GM23338 (cell line): ENCODE data around the gene ITGA8. TPM values are rescaled to one million over a fixed set of nuclear protein-coding genes. Genes with fewer than 3 reads are reported as not detected.
A peak's percentile ranks its signal among the peaks of the same experiment; 100 is the strongest.

Experiments used
- ATAC-seq: fragments of 200-7000 bp; cut with Tn5 transposase; 3 replicates; pipeline ENCODE4 v1.9.1; 2020
- DNase-seq: peaks from one replicate; pipeline ENCODE4 v3.0.0-alpha.2; 2015; ENCODE audit warnings: low spot score
- H2AFZ ChIP-seq: fragments of 200-600 bp; sonication (generic); 2 replicates; pipeline ENCODE4 v1.8.0; 2016; ENCODE audit warnings: antibody characterized with exemption, mild to moderate bottlenecking, moderate library complexity
- H3F3A ChIP-seq: fragments of 200-600 bp; sonication (generic); replicated peaks from 2 replicates; pipeline ENCODE4 v1.8.0; 2017; ENCODE audit warnings: antibody characterized with exemption, mixed run types, low read depth
- H3K27ac ChIP-seq: fragments of 200-600 bp; sonication (generic); 2 replicates; pipeline ENCODE4 v1.6.1; 2016; ENCODE audit warnings: low read depth
- H3K27me3 ChIP-seq: fragments of 200-600 bp; sonication (generic); 2 replicates; pipeline ENCODE4 v1.8.0; 2016; ENCODE audit warnings: mild to moderate bottlenecking, mixed run types, moderate library complexity; ENCODE audit not compliant: insufficient read depth
- H3K36me3 ChIP-seq: fragments of 200-600 bp; sonication (generic); 2 replicates; pipeline ENCODE4 v1.8.0; 2016; ENCODE audit warnings: mild to moderate bottlenecking; ENCODE audit not compliant: insufficient read depth
- H3K4me1 ChIP-seq: fragments of 200-600 bp; sonication (generic); 2 replicates; pipeline ENCODE4 v1.8.0; 2016; ENCODE audit warnings: mild to moderate bottlenecking, moderate library complexity; ENCODE audit not compliant: insufficient read depth
- H3K4me2 ChIP-seq: fragments of 200-600 bp; sonication (generic); 2 replicates; pipeline ENCODE4 v1.7.1; 2017; ENCODE audit warnings: mixed run types
- H3K4me3 ChIP-seq: fragments of 200-600 bp; sonication (generic); 2 replicates; pipeline ENCODE4 v1.6.1; 2016; ENCODE audit warnings: mixed run types
- H3K79me2 ChIP-seq: fragments of 200-600 bp; sonication (generic); replicated peaks from 2 replicates; pipeline ENCODE4 v1.8.0; 2017; ENCODE audit warnings: mild to moderate bottlenecking; ENCODE audit not compliant: insufficient read depth
- H3K9me2 ChIP-seq: fragments of 200-600 bp; sonication (generic); 2 replicates; pipeline ENCODE4 v1.8.0; 2017; ENCODE audit not compliant: insufficient read depth
- H4K20me1 ChIP-seq: fragments of 200-600 bp; sonication (generic); replicated peaks from 2 replicates; pipeline ENCODE4 v1.8.0; 2017; ENCODE audit warnings: mild to moderate bottlenecking; ENCODE audit not compliant: insufficient read depth
- H3K27ac Mint-ChIP-seq: 2 replicates; pipeline ENCODE4 v1.8.0; 2020; ENCODE audit warnings: inconsistent platforms, mild to moderate bottlenecking, moderate library complexity, mixed read lengths
- H3K27me3 Mint-ChIP-seq: 3 replicates; pipeline ENCODE4 v1.8.0; 2022; ENCODE audit warnings: low read depth, mild to moderate bottlenecking, moderate library complexity, mixed read lengths, inconsistent platforms; ENCODE audit not compliant: insufficient read depth, poor library complexity
- H3K36me3 Mint-ChIP-seq: 3 replicates; pipeline ENCODE4 v1.8.0; 2021; ENCODE audit warnings: low read depth, mild to moderate bottlenecking, inconsistent platforms, moderate library complexity, mixed read lengths
- H3K4me1 Mint-ChIP-seq: 3 replicates; pipeline ENCODE4 v1.8.0; 2020; ENCODE audit warnings: mild to moderate bottlenecking, inconsistent platforms, mixed read lengths
- H3K4me3 Mint-ChIP-seq: 3 replicates; pipeline ENCODE4 v1.8.0; 2021; ENCODE audit warnings: moderate library complexity, mild to moderate bottlenecking, inconsistent platforms, mixed read lengths
- H3K9me3 Mint-ChIP-seq: 3 replicates; pipeline ENCODE4 v1.8.0; 2020; ENCODE audit warnings: moderate library complexity, mild to moderate bottlenecking, inconsistent platforms, mixed read lengths
- ZNF331 ChIP-seq: fragments of 250-450 bp; sonication (Bioruptor Pico); IDR thresholded peaks from 2 replicates; pipeline ENCODE4 v1.5.0; 2020; ENCODE audit warnings: low read depth, mild to moderate bottlenecking, moderate library complexity
- polyA plus RNA-seq: library from polyadenylated mRNA; unstranded; fragments of >200 nt; fragmentation: Nextera tagmentation; extraction: Ambion mirVana; gene quantifications from 2 replicates; pipeline ENCODE4 v1.2.1, GENCODE V29; 2016
- total RNA-seq: library from RNA; depleted of rRNA; stranded (reverse); fragments of >200 nt; shearing (Covaris generic); gene quantifications from 2 replicates; pipeline ENCODE4 v1.2.3, GENCODE V29; 2014
- TF ChIP-seq, protein P1 (sequence below): fragments of 250-450 bp; sonication (Bioruptor Pico); IDR thresholded peaks from 2 replicates; pipeline ENCODE4 v1.5.0; 2020; ENCODE audit warnings: mild to moderate bottlenecking, moderate library complexity
- TF ChIP-seq, protein P2 (sequence below), 2 experiments: fragments of 200-600 bp in 1 of 2; sonication (generic) in 1 of 2; conservative IDR thresholded peaks; 2 replicates each; pipeline versions ENCODE4 v1.5.1 to v1.6.1; 2016 to 2017; ENCODE audit warnings: antibody characterized with exemption in 2 of 2, low read depth in 2 of 2, mild to moderate bottlenecking in 2 of 2, moderate library complexity in 1 of 2

Gene ITGA8
- total and polyA plus RNA-seq, 2 experiments from 2014 or later = not detected

- TF ChIP-seq, protein P1, sequence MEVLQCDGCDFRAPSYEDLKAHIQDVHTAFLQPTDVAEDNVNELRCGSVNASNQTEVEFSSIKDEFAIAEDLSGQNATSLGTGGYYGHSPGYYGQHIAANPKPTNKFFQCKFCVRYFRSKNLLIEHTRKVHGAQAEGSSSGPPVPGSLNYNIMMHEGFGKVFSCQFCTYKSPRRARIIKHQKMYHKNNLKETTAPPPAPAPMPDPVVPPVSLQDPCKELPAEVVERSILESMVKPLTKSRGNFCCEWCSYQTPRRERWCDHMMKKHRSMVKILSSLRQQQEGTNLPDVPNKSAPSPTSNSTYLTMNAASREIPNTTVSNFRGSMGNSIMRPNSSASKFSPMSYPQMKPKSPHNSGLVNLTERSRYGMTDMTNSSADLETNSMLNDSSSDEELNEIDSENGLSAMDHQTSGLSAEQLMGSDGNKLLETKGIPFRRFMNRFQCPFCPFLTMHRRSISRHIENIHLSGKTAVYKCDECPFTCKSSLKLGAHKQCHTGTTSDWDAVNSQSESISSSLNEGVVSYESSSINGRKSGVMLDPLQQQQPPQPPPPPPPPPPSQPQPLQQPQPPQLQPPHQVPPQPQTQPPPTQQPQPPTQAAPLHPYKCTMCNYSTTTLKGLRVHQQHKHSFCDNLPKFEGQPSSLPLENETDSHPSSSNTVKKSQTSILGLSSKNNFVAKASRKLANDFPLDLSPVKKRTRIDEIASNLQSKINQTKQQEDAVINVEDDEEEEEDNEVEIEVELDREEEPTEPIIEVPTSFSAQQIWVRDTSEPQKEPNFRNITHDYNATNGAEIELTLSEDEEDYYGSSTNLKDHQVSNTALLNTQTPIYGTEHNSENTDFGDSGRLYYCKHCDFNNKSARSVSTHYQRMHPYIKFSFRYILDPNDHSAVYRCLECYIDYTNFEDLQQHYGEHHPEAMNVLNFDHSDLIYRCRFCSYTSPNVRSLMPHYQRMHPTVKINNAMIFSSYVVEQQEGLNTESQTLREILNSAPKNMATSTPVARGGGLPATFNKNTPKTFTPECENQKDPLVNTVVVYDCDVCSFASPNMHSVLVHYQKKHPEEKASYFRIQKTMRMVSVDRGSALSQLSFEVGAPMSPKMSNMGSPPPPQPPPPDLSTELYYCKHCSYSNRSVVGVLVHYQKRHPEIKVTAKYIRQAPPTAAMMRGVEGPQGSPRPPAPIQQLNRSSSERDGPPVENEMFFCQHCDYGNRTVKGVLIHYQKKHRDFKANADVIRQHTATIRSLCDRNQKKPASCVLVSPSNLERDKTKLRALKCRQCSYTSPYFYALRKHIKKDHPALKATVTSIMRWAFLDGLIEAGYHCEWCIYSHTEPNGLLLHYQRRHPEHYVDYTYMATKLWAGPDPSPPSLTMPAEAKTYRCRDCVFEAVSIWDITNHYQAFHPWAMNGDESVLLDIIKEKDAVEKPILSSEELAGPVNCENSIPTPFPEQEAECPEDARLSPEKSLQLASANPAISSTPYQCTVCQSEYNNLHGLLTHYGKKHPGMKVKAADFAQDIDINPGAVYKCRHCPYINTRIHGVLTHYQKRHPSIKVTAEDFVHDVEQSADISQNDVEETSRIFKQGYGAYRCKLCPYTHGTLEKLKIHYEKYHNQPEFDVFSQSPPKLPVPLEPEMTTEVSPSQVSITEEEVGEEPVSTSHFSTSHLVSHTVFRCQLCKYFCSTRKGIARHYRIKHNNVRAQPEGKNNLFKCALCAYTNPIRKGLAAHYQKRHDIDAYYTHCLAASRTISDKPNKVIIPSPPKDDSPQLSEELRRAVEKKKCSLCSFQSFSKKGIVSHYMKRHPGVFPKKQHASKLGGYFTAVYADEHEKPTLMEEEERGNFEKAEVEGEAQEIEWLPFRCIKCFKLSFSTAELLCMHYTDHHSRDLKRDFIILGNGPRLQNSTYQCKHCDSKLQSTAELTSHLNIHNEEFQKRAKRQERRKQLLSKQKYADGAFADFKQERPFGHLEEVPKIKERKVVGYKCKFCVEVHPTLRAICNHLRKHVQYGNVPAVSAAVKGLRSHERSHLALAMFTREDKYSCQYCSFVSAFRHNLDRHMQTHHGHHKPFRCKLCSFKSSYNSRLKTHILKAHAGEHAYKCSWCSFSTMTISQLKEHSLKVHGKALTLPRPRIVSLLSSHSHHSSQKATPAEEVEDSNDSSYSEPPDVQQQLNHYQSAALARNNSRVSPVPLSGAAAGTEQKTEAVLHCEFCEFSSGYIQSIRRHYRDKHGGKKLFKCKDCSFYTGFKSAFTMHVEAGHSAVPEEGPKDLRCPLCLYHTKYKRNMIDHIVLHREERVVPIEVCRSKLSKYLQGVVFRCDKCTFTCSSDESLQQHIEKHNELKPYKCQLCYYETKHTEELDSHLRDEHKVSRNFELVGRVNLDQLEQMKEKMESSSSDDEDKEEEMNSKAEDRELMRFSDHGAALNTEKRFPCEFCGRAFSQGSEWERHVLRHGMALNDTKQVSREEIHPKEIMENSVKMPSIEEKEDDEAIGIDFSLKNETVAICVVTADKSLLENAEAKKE (CRISPR knock-in tag) = no peak
Measured at GRCh38 chr10:15660990-15661389, 58.7 kb downstream of the ITGA8 start (continued).

DNA sequence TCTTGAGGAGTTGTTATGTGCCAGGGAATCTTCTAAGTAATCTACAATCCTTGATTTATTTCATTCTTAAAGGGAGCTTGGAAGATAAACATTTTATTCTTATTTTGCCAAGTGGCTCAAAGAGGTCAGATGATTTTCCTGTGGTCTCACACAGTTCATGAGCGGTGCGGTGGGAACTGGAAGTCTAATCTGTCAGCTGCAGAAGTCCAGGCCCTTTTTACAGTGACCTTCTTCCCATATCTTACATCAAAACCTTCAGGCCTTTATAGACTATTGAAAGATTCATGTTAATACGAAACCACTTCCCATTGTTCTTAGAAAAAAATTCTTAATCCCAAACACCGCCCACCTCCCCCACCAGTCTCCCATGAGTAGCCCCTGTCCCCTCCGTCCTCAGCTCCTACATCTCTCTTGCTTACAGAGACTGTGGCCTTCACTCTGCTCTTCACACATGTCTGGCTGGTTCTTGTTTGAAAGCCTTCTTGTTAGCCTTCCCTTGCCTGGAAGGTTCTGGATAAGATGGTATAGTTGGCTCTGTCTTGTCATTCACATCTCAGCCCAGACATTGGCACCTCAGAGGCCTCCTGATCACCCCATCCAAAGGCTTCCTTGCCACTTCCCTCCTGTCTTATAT lies 61.5 kb downstream of the ITGA8 start:
- Mint-ChIP-seq H3K27me3 (peaks cover 2% of the 10 kb centered on the region), H3K27ac (no peak overlapping the region), H3K4me3 (no peak overlapping the region), H3K9me3 (no peaks in the 10 kb centered on the region), H3K4me1 (no peaks in the 10 kb centered on the region), H3K36me3 (no peaks in the 10 kb centered on the region)
- Histone ChIP-seq H3F3A (no peaks in the 10 kb centered on the region), H3K4me2 (no peak overlapping the region), H3K9me2 (no peaks in the 10 kb centered on the region), H2AFZ (0 out of 2 replicates have a peak overlapping the region, but pooled peaks have one; percentile 32), H3K27ac (no peak overlapping the region), H3K79me2 (no peaks in the 10 kb centered on the region), H3K4me1 (no peaks in the 10 kb centered on the region), H4K20me1 (no peaks in the 10 kb centered on the region), H3K36me3 (no peaks in the 10 kb centered on the region), H3K4me3 (no peak overlapping the region), H3K27me3 (no peaks in the 10 kb centered on the region)
- DNase-seq = no peak
- no peak for ATAC-seq
- TF ChIP-seq, protein P2, sequence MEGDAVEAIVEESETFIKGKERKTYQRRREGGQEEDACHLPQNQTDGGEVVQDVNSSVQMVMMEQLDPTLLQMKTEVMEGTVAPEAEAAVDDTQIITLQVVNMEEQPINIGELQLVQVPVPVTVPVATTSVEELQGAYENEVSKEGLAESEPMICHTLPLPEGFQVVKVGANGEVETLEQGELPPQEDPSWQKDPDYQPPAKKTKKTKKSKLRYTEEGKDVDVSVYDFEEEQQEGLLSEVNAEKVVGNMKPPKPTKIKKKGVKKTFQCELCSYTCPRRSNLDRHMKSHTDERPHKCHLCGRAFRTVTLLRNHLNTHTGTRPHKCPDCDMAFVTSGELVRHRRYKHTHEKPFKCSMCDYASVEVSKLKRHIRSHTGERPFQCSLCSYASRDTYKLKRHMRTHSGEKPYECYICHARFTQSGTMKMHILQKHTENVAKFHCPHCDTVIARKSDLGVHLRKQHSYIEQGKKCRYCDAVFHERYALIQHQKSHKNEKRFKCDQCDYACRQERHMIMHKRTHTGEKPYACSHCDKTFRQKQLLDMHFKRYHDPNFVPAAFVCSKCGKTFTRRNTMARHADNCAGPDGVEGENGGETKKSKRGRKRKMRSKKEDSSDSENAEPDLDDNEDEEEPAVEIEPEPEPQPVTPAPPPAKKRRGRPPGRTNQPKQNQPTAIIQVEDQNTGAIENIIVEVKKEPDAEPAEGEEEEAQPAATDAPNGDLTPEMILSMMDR (conservative IDR thresholded peaks at IDR 0.05; ENCODE audit: low read depth in 2 of 2) = no peak
- TF ChIP-seq ZNF331 (CRISPR knock-in tag) = no peak
